ENCODE results near the gene TSPAN18.

Gene TSPAN18

DNA sequence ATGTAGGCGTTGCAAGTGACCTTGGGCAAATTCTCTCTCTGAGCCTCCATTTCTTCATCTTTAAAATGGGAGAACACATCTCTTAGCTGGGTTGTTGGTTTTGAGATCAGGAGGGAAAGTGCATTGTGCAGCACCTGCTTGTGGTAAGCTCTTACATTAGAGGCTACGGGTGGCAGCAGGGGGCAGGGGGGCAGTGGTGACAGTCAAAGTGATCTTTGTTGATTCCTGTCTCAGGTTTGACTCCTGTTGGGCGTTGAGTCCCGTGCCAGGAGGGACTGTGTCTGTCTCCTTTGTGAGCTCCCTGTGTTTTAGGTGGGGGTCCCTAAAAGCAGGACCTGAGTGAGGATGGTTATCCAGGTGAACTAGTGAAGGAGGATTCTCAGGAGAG is 122.2 kb downstream of the TSPAN18 start:
- Histone ChIP-seq H3K4me1 (no peaks in the 10 kb centered on the region), H3K27me3 (ENCODE audit: low read depth) (no peaks in the 10 kb centered on the region), H3K4me3 (no peak overlapping the region), H3K9me3 (no peaks in the 10 kb centered on the region), H3K36me3 (replicated peaks) (no peaks in the 10 kb centered on the region)
- no peak for DNase-seq (ENCODE audit: low spot score in 2 of 2)
- in situ Hi-C loops (cut with MboI; ENCODE audit: low sequenced_read_pairs), result no loop called here

- DNase-seq (ENCODE audit: low spot score in 2 of 2), result no peak
- Histone ChIP-seq H3K4me3 (no peak overlapping the region), H3K36me3 (replicated peaks) (no peaks in the 10 kb centered on the region), H3K27me3 (ENCODE audit: low read depth) (no peaks in the 10 kb centered on the region), H3K4me1 (no peaks in the 10 kb centered on the region), H3K9me3 (no peaks in the 10 kb centered on the region)
- in situ Hi-C loops (cut with MboI; ENCODE audit: low sequenced_read_pairs), result no loop called here
These were observed 122.7 kb downstream of the TSPAN18 start for GRCh38 chr11:44849424-44849823.

DNA sequence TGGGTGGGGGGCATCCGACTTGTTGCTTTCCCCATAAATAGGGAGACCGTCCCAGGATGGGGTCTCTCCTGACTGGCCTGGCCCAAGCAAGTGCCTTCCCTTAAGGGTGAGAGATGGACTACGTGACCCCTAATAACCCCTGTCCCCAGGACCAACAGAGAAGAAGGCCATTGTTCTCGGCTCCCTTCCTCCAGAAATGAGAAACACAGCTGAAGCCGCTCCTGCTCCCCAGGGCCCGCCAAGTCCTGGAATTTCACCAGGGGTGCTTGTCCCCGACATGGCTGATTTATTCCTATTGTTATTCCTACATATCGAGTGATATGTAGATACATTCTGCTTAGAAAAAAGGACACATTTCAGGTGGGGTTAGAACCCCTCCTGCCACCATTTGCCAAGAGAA is 123.2 kb downstream of the TSPAN18 start:
- Histone ChIP-seq H3K27me3 (ENCODE audit: low read depth) (no peaks in the 10 kb centered on the region), H3K9me3 (no peaks in the 10 kb centered on the region), H3K36me3 (replicated peaks) (no peaks in the 10 kb centered on the region), H3K4me1 (no peaks in the 10 kb centered on the region), H3K4me3 (no peak overlapping the region)
- DNase-seq (ENCODE audit: low spot score in 2 of 2), result no peak
- in situ Hi-C loops (cut with MboI; ENCODE audit: low sequenced_read_pairs), result no loop called here

DNA sequence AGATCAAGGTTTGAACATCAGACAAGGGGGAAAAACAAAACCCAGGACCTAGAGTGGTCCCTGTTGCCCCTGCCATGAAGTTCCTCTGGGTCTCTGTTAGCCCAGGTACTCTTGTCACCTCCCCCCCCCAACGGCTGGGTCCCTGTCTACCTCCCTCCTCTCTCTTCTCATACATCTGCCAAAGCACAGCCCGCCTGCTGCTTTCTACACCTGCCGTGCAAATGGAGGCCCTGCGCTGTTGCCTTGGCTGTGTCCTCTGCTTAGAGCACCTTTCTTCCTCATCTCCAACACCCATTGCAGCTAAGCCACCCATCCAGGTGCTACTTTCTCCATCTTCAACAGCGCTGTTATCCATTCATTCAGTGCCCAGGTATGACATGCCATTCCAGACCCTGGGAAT is 124.7 kb downstream of the TSPAN18 start:
- H3K9me3 ChIP-seq, result no peaks in the 10 kb centered on the region
- no peak for DNase-seq (ENCODE audit: low spot score in 2 of 2)
- H3K36me3 ChIP-seq (replicated peaks), result no peaks in the 10 kb centered on the region
- no peaks in the 10 kb centered on the region for H3K4me1 ChIP-seq
- no peak overlapping the region for H3K4me3 ChIP-seq
- in situ Hi-C loops (cut with MboI; ENCODE audit: low sequenced_read_pairs), result no loop called here
- H3K27me3 ChIP-seq (ENCODE audit: low read depth), result no peaks in the 10 kb centered on the region

GRCh38 chr11:44852159-44852747 is 125.5 kb downstream of the TSPAN18 start:
- DNase-seq (ENCODE audit: low spot score in 2 of 2), result no peak
- Histone ChIP-seq H3K4me3 (no peak overlapping the region), H3K4me1 (no peaks in the 10 kb centered on the region), H3K36me3 (replicated peaks) (no peaks in the 10 kb centered on the region), H3K27me3 (ENCODE audit: low read depth) (no peaks in the 10 kb centered on the region), H3K9me3 (no peaks in the 10 kb centered on the region)
- in situ Hi-C loops (cut with MboI; ENCODE audit: low sequenced_read_pairs), result no loop called here

DNA sequence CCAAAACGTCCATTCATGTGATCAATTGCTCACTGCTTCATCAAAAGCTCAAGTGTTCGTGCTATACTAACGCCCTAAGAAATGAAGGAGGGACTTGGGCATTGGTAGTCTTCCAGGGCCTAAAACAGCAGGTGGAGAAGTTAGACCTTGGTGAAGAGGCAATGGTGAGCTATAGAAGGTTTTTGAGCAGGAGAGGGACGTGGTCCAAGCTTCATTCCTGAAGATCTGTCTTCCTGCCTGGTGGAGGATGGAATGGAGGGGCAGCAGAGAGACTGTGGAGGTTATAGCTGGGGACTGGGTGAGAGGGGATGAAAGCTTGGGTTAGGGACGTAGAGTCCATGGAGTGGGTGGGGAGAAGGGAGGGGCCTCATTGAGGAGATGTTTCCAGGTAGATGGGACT is 126.2 kb downstream of the TSPAN18 start:
- no peaks in the 10 kb centered on the region for H3K9me3 ChIP-seq
- no peaks in the 10 kb centered on the region for H3K27me3 ChIP-seq (ENCODE audit: low read depth)
- DNase-seq (ENCODE audit: low spot score in 2 of 2), result no peak
- in situ Hi-C loops (cut with MboI; ENCODE audit: low sequenced_read_pairs), result no loop called here
- no peaks in the 10 kb centered on the region for H3K36me3 ChIP-seq (replicated peaks)
- no peaks in the 10 kb centered on the region for H3K4me1 ChIP-seq
- H3K4me3 ChIP-seq, result no peak overlapping the region

- no peaks in the 10 kb centered on the region for H3K36me3 ChIP-seq (replicated peaks)
- H3K9me3 ChIP-seq, result no peaks in the 10 kb centered on the region
- no peak overlapping the region for H3K4me3 ChIP-seq
- DNase-seq (ENCODE audit: low spot score in 2 of 2), result no peak
- in situ Hi-C loops (cut with MboI; ENCODE audit: low sequenced_read_pairs), result no loop called here
- H3K27me3 ChIP-seq (ENCODE audit: low read depth), result no peaks in the 10 kb centered on the region
- no peaks in the 10 kb centered on the region for H3K4me1 ChIP-seq
These were observed 126.9 kb downstream of the TSPAN18 start for GRCh38 chr11:44853666-44854065.

GRCh38 chr11:44854086-44854485 is 127.3 kb downstream of the TSPAN18 start:
- Histone ChIP-seq H3K4me1 (no peaks in the 10 kb centered on the region), H3K9me3 (no peaks in the 10 kb centered on the region), H3K4me3 (no peak overlapping the region), H3K36me3 (replicated peaks) (no peaks in the 10 kb centered on the region), H3K27me3 (ENCODE audit: low read depth) (no peaks in the 10 kb centered on the region)
- in situ Hi-C loops (cut with MboI; ENCODE audit: low sequenced_read_pairs), result no loop called here
- DNase-seq (ENCODE audit: low spot score in 2 of 2), result no peak

DNA sequence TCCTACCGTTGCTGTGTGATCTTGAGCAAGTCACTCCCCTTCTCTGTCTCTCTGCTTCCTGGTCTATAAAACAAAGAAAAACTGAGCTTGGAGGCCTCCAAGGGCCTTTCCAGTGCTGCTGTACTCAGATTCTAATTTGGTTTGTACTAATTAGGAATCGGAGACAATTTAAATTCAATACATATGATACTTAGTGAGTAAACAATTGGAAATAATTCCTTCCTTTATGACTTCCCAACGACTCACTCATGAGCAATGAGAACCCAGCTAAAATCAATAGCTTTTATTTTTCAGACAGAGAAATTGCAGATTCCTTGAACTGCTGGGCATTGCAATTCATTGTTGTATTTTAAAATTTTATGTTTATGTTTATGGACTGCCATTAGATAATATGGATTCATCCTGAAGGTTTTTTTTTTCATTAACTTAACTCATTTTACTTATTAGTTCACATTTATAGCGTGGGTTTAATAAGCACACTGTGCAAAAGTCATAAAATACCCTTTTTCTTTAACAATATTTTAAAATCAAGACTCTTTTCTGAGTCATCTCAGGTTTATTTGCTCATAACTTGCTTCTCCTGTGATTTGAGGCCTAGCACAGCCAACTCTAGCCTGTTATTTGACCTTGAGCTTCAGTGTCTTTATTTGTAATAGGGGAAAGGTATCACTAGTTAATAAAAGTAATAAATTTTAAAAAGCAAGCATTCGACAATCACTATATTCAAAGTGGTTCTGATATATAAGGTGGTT is 128.2 kb downstream of the TSPAN18 start:
- H3K9me3 ChIP-seq, result no peaks in the 10 kb centered on the region
- H3K4me3 ChIP-seq, result no peak overlapping the region
- no peak for DNase-seq (ENCODE audit: low spot score in 2 of 2)
- no peaks in the 10 kb centered on the region for H3K4me1 ChIP-seq
- in situ Hi-C loops (cut with MboI; ENCODE audit: low sequenced_read_pairs), result no loop called here
- no peaks in the 10 kb centered on the region for H3K36me3 ChIP-seq (replicated peaks)
- H3K27me3 ChIP-seq (ENCODE audit: low read depth), result no peaks in the 10 kb centered on the region

- Histone ChIP-seq H3K4me1 (no peaks in the 10 kb centered on the region), H3K36me3 (replicated peaks) (no peaks in the 10 kb centered on the region), H3K4me3 (no peak overlapping the region), H3K9me3 (no peaks in the 10 kb centered on the region), H3K27me3 (ENCODE audit: low read depth) (no peaks in the 10 kb centered on the region)
- DNase-seq (ENCODE audit: low spot score in 2 of 2), result no peak
- in situ Hi-C loops (cut with MboI; ENCODE audit: low sequenced_read_pairs), result no loop called here
These were observed 128.7 kb downstream of the TSPAN18 start for GRCh38 chr11:44855493-44855849.

GRCh38 chr11:44857490-44858090 is 130.8 kb downstream of the TSPAN18 start:
- Histone ChIP-seq H3K4me1 (peaks cover 9% of the 10 kb centered on the region), H3K9me3 (no peaks in the 10 kb centered on the region), H3K36me3 (replicated peaks) (no peaks in the 10 kb centered on the region), H3K27me3 (ENCODE audit: low read depth) (no peaks in the 10 kb centered on the region), H3K4me3 (no peak overlapping the region)
- in situ Hi-C loops (cut with MboI; ENCODE audit: low sequenced_read_pairs), result no loop called here
- no peak for DNase-seq (ENCODE audit: low spot score in 2 of 2)

DNA sequence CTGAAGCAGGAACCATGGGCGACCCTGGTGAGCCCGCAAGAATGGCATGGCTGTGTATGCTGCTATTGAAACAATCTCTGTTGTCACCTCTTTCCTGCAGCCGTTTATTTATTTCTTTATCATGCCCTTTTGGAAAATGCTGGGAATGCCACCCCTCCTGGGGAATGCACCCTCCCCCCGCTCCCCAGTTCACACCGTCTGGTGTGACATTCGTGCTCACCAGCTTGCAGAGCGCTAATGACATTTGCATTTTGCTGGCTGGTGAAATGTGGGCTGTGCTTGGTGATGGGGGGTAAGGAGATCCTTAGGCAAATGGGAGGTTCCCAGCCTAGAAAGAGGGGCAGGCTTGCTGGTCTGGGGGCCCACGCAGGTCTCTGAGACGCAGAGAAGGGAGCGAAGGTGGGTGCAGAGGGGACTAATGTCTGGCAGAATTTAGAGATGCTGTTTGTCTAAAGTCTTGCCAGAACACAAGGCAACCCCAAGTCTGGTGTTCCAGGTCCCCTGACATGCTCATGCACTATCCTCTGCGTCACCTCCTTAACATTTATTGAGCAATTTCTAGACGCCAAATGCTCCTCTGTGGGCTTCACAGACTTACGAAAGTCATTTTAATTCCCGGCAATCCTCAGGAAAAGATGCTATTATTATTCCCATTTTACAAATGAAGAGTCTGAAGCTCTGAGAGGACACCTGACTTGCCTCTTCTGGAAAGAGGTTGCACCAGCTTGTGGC is 132.2 kb downstream of the TSPAN18 start:
- no peaks in the 10 kb centered on the region for H3K36me3 ChIP-seq (replicated peaks)
- H3K27me3 ChIP-seq (ENCODE audit: low read depth), result no peaks in the 10 kb centered on the region
- DNase-seq (ENCODE audit: low spot score in 2 of 2), result no peak
- peaks cover 19% of the 10 kb centered on the region for H3K4me1 ChIP-seq
- in situ Hi-C loops (cut with MboI; ENCODE audit: low sequenced_read_pairs), result no loop called here
- H3K9me3 ChIP-seq, result no peaks in the 10 kb centered on the region
- no peak overlapping the region for H3K4me3 ChIP-seq

GRCh38 chr11:44859528-44859925 is 132.8 kb downstream of the TSPAN18 start:
- no peak for DNase-seq (ENCODE audit: low spot score in 2 of 2)
- no peaks in the 10 kb centered on the region for H3K36me3 ChIP-seq (replicated peaks)
- H3K9me3 ChIP-seq, result no peaks in the 10 kb centered on the region
- H3K4me1 ChIP-seq, result peaks cover 19% of the 10 kb centered on the region
- no peak overlapping the region for H3K4me3 ChIP-seq
- H3K27me3 ChIP-seq (ENCODE audit: low read depth), result no peaks in the 10 kb centered on the region
- in situ Hi-C loops (cut with MboI; ENCODE audit: low sequenced_read_pairs), result no loop called here

- Histone ChIP-seq H3K4me1 (peaks cover 24% of the 10 kb centered on the region), H3K4me3 (no peak overlapping the region), H3K36me3 (replicated peaks) (no peaks in the 10 kb centered on the region), H3K9me3 (no peaks in the 10 kb centered on the region), H3K27me3 (ENCODE audit: low read depth) (no peaks in the 10 kb centered on the region)
- no peak for DNase-seq (ENCODE audit: low spot score in 2 of 2)
- in situ Hi-C loops (cut with MboI; ENCODE audit: low sequenced_read_pairs), result no loop called here
These were observed 133.6 kb downstream of the TSPAN18 start for GRCh38 chr11:44860346-44860745.
